H9 (cell line): ENCODE measurements around the gene TRAIP. TPM values are rescaled to one million over a fixed set of nuclear protein-coding genes. Genes with fewer than 3 reads are reported as not detected.

Experiments used
- DNase-seq: peaks from one replicate; pipeline ENCODE4 v3.0.0-alpha.2; 2017
- H2AFZ ChIP-seq: one replicate; pipeline ENCODE4 v1.6.1; 2013; ENCODE audit warnings: mild to moderate bottlenecking, low read length, control low read depth, moderate library complexity
- H2AK5ac ChIP-seq: 2 replicates; pipeline ENCODE4 v1.6.1; 2013; ENCODE audit warnings: low read length, control low read depth, mixed read lengths; ENCODE audit not compliant: insufficient read length
- H2BK120ac ChIP-seq: one replicate; pipeline ENCODE4 v1.6.1; 2013; ENCODE audit warnings: low read depth, mild to moderate bottlenecking, low read length, control low read depth, inconsistent platforms; ENCODE audit not compliant: poor library complexity, severe bottlenecking
- H2BK12ac ChIP-seq: 2 replicates; pipeline ENCODE4 v1.6.1; 2013; ENCODE audit warnings: low read length, control low read depth, mixed read lengths, low read depth; ENCODE audit not compliant: insufficient read length
- H2BK15ac ChIP-seq: 2 replicates; pipeline ENCODE4 v1.6.1; 2013; ENCODE audit warnings: low read depth, low read length, control low read depth
- H2BK20ac ChIP-seq: one replicate; pipeline ENCODE4 v1.6.1; 2013; ENCODE audit warnings: low read depth, mild to moderate bottlenecking, low read length, control low read depth, inconsistent platforms; ENCODE audit not compliant: poor library complexity, severe bottlenecking
- H2BK5ac ChIP-seq: 2 replicates; pipeline ENCODE4 v1.6.1; 2013; ENCODE audit warnings: low read length, control low read depth, mixed read lengths; ENCODE audit not compliant: insufficient read length
- H3K14ac ChIP-seq: 2 replicates; pipeline ENCODE4 v1.6.1; 2013; ENCODE audit warnings: low read length, control low read depth; ENCODE audit not compliant: insufficient read depth
- H3K18ac ChIP-seq: 2 replicates; pipeline ENCODE4 v1.6.1; 2013; ENCODE audit warnings: low read depth, mild to moderate bottlenecking, mixed read lengths, low read length, control low read depth; ENCODE audit not compliant: insufficient read length
- H3K23ac ChIP-seq: 2 replicates; pipeline ENCODE4 v1.6.1; 2013; ENCODE audit warnings: low read length, control low read depth, mixed read lengths, low read depth; ENCODE audit not compliant: insufficient read length
- H3K23me2 ChIP-seq: 2 replicates; pipeline ENCODE4 v1.6.1; 2013; ENCODE audit warnings: low read depth, mild to moderate bottlenecking, mixed read lengths, low read length, control low read depth; ENCODE audit not compliant: insufficient read length, poor library complexity, severe bottlenecking
- H3K27ac ChIP-seq: 2 replicates; pipeline ENCODE4 v1.5.1; 2013; ENCODE audit warnings: low read length, control low read depth, mixed read lengths, low read depth; ENCODE audit not compliant: insufficient read length
- H3K27me3 ChIP-seq: 2 replicates; pipeline ENCODE4 v1.6.1; 2013; ENCODE audit warnings: low read length, control low read depth, inconsistent platforms; ENCODE audit not compliant: insufficient read depth
- H3K4ac ChIP-seq: 2 replicates; pipeline ENCODE4 v1.6.1; 2013; ENCODE audit warnings: low read depth, mild to moderate bottlenecking, control low read depth, inconsistent platforms, low read length, moderate library complexity
- H3K4me1 ChIP-seq: 2 replicates; pipeline ENCODE4 v1.6.1; 2013; ENCODE audit warnings: low read length, control low read depth, inconsistent platforms; ENCODE audit not compliant: insufficient read depth
- H3K4me2 ChIP-seq: 2 replicates; pipeline ENCODE4 v1.6.1; 2013; ENCODE audit warnings: low read length, control low read depth, mixed read lengths; ENCODE audit not compliant: insufficient read length, insufficient read depth
- H3K56ac ChIP-seq: 2 replicates; pipeline ENCODE4 v1.6.1; 2013; ENCODE audit warnings: low read depth, mild to moderate bottlenecking, mixed read lengths, low read length, control low read depth; ENCODE audit not compliant: insufficient read length
- H3K79me1 ChIP-seq: 2 replicates; pipeline ENCODE4 v1.6.1; 2013; ENCODE audit warnings: low read depth, mild to moderate bottlenecking, moderate library complexity, low read length, control low read depth, inconsistent platforms; ENCODE audit not compliant: insufficient read depth, poor library complexity, severe bottlenecking
- H3K79me2 ChIP-seq: 2 replicates; pipeline ENCODE4 v1.6.1; 2013; ENCODE audit warnings: low read length, control low read depth, inconsistent platforms; ENCODE audit not compliant: insufficient read depth
- H3K9ac ChIP-seq: 2 replicates; pipeline ENCODE4 v1.6.1; 2013; ENCODE audit warnings: low read length, control low read depth, mixed read lengths; ENCODE audit not compliant: insufficient read length; ENCODE audit errors: extremely low read depth
- H3K9me3 ChIP-seq: one replicate; pipeline ENCODE4 v1.6.1; 2013; ENCODE audit warnings: low read depth, low read length, inconsistent platforms; ENCODE audit not compliant: control insufficient read depth
- H3T11ph ChIP-seq: one replicate; pipeline ENCODE4 v1.6.1; 2013; ENCODE audit warnings: mild to moderate bottlenecking, low read length, control low read depth, inconsistent platforms
- H4K20me1 ChIP-seq: one replicate; pipeline ENCODE4 v1.6.1; 2013; ENCODE audit not compliant: control insufficient read depth, insufficient read length, insufficient read depth
- H4K5ac ChIP-seq: 2 replicates; pipeline ENCODE4 v1.6.1; 2013; ENCODE audit warnings: low read depth, mild to moderate bottlenecking, mixed read lengths, low read length, control low read depth; ENCODE audit not compliant: insufficient read length
- H4K8ac ChIP-seq: replicated peaks from 2 replicates; pipeline ENCODE4 v1.6.1; 2013; ENCODE audit warnings: low read length, control low read depth, mixed read lengths, low read depth; ENCODE audit not compliant: insufficient read length
- H4K91ac ChIP-seq: 2 replicates; pipeline ENCODE4 v1.6.1; 2013; ENCODE audit warnings: low read depth, mild to moderate bottlenecking, moderate library complexity, mixed read lengths, low read length, control low read depth; ENCODE audit not compliant: insufficient read length
- H3K27ac Mint-ChIP-seq, 3 experiments: 2 replicates in 2 of 3; 3 replicates in 1 of 3; pipeline ENCODE4 v1.8.0; 2020 to 2021; ENCODE audit warnings: mixed read lengths in 3 of 3, mild to moderate bottlenecking in 1 of 3, moderate library complexity in 1 of 3
- H3K27me3 Mint-ChIP-seq: 2 replicates; pipeline ENCODE4 v1.8.0; 2021; ENCODE audit warnings: low read depth, mild to moderate bottlenecking, moderate library complexity, mixed read lengths
- H3K36me3 Mint-ChIP-seq, 3 experiments: 2 replicates in 2 of 3; 3 replicates in 1 of 3; pipeline ENCODE4 v1.8.0; 2020 to 2021; ENCODE audit warnings: low read depth in 3 of 3, mixed read lengths in 3 of 3; ENCODE audit not compliant: insufficient read depth in 1 of 3
- H3K4me1 Mint-ChIP-seq, 2 experiments: 2 replicates each; pipeline ENCODE4 v1.8.0; 2020; ENCODE audit warnings: mixed read lengths in 2 of 2
- H3K4me3 Mint-ChIP-seq, 2 experiments: 2 replicates in 1 of 2; 3 replicates in 1 of 2; pipeline ENCODE4 v1.8.0; 2020 to 2021; ENCODE audit warnings: mild to moderate bottlenecking in 2 of 2, mixed read lengths in 2 of 2, moderate library complexity in 1 of 2
- H3K9me3 Mint-ChIP-seq, 2 experiments: 2 replicates in 1 of 2; 3 replicates in 1 of 2; pipeline ENCODE4 v1.8.0; 2020; ENCODE audit warnings: mild to moderate bottlenecking in 2 of 2, mixed read lengths in 2 of 2, moderate library complexity in 1 of 2
- CTCF ChIP-seq: fragments of 200-600 bp; sonication (generic); conservative IDR thresholded peaks from 3 replicates; pipeline ENCODE4 v1.8.0; 2021; ENCODE audit warnings: antibody characterized with exemption, mild to moderate bottlenecking
- WGBS: extraction: QIAGEN DNeasy Blood & Tissue Kit; methylation state at CpG from one replicate; pipeline ENCODE4 v1.1.7; 2013; ENCODE audit warnings: missing lambda C conversion rate, low lambda C conversion rate, mixed read lengths; ENCODE audit not compliant: insufficient read length; ENCODE audit errors: extremely low coverage; 5-methylcytosine and 5-hydroxymethylcytosine counted together
- total RNA-seq: library from RNA; stranded (reverse); gene quantifications from 2 replicates; pipeline ENCODE4 v1.2.1, GENCODE V29; 2021

The TRAIP gene
- total RNA-seq, 1 experiment from 2014 or later: 36.7 TPM

- no CpG with 5 or more reads among the region's 4 CpGs for whole genome bisulfite sequencing
- Mint-ChIP-seq H3K4me3 (no peak overlapping the region), H3K36me3 (no peaks in the 10 kb centered on the region; a peak in 1 of 7 replicates), H3K27me3 (peaks cover 2% of the 10 kb centered on the region; the same call in 1 of the 2 replicates), H3K4me1 (peaks cover 8 to 17% of the 10 kb centered on the region in 2 experiments), H3K9me3 (no peaks in the 10 kb centered on the region), H3K27ac (no peak overlapping the region)
- Histone ChIP-seq H2BK120ac (no peak overlapping the region), H2BK5ac (no peak overlapping the region), H3K9ac (no peak overlapping the region), H3K23ac (no peak overlapping the region), H3K14ac (no peak overlapping the region), H3K79me2 (no peaks in the 10 kb centered on the region), H3K4ac (no peak overlapping the region), H3K27ac (no peak overlapping the region), H3K27me3 (no peaks in the 10 kb centered on the region; the same call in none of the 2 replicates), H2BK12ac (no peak overlapping the region), H3K18ac (no peak overlapping the region), H2AFZ (no peak overlapping the region), H2BK20ac (no peak overlapping the region), H4K5ac (no peak overlapping the region), H4K91ac (no peak overlapping the region), H3K4me2 (no peak overlapping the region), H3T11ph (no peak overlapping the region), H3K4me1 (no peaks in the 10 kb centered on the region), H3K56ac (no peak overlapping the region), H4K20me1 (no peaks in the 10 kb centered on the region), H2BK15ac (no peak overlapping the region), H2AK5ac (no peak overlapping the region), H3K79me1 (no peaks in the 10 kb centered on the region), H3K23me2 (no peaks in the 10 kb centered on the region), H4K8ac (no peak overlapping the region), H3K9me3 (no peaks in the 10 kb centered on the region)
- no peak for DNase-seq
- no peak for TF ChIP-seq CTCF
Observed at GRCh38 chr3:49791571-49791970, 64.8 kb downstream of the TRAIP start.
